Neural cell (in vitro differentiated cells): ENCODE results near the gene MGLL. TPM values are rescaled to one million over a fixed set of nuclear protein-coding genes. Genes with fewer than 3 reads are reported as not detected.

ENCODE experiments used
- H2AFZ ChIP-seq: fragments of 200-600, 300-800 bp; sonication (generic), shearing (Covaris generic); 2 replicates; pipeline ENCODE4 v1.6.0; 2014; ENCODE audit warnings: low read depth, mild to moderate bottlenecking, antibody characterized with exemption, low read length, moderate library complexity
- H3F3A ChIP-seq: fragments of 200-600 bp; shearing (Covaris generic); 2 replicates; pipeline ENCODE4 v1.6.1; 2016; ENCODE audit warnings: mild to moderate bottlenecking, moderate library complexity, mixed read lengths, antibody characterized with exemption, low read length; ENCODE audit not compliant: insufficient read depth, poor library complexity, severe bottlenecking
- H3K27ac ChIP-seq: fragments of 200-600, 300-800 bp; sonication (generic), shearing (Covaris generic); 2 replicates; pipeline ENCODE4 v1.5.1; 2014; ENCODE audit warnings: mild to moderate bottlenecking, low read length, moderate library complexity
- H3K27me3 ChIP-seq: fragments of 300-800, 200-600 bp; sonication (generic), shearing (Covaris generic); 2 replicates; pipeline ENCODE4 v1.6.0; 2014; ENCODE audit warnings: mild to moderate bottlenecking, low read depth, low read length, moderate library complexity; ENCODE audit not compliant: insufficient read depth
- H3K36me3 ChIP-seq: fragments of 300-800, 200-600 bp; sonication (generic), shearing (Covaris generic); 2 replicates; pipeline ENCODE4 v1.5.1; 2014; ENCODE audit warnings: mild to moderate bottlenecking, antibody characterized with exemption, low read length, moderate library complexity; ENCODE audit not compliant: insufficient read depth
- H3K4me2 ChIP-seq: fragments of 300-800, 200-600 bp; sonication (generic), shearing (Covaris generic); 2 replicates; pipeline ENCODE4 v1.6.0; 2014; ENCODE audit warnings: mild to moderate bottlenecking, low read length
- H3K4me3 ChIP-seq: fragments of 300-800, 200-600 bp; sonication (generic), shearing (Covaris generic); 2 replicates; pipeline ENCODE4 v1.5.1; 2014; ENCODE audit warnings: mild to moderate bottlenecking, low read length, moderate library complexity
- H3K79me2 ChIP-seq: fragments of 200-600 bp; shearing (Covaris generic); replicated peaks from 2 replicates; pipeline ENCODE4 v1.6.0; 2014; ENCODE audit warnings: mild to moderate bottlenecking, low read length, moderate library complexity; ENCODE audit not compliant: insufficient read depth
- H3K9ac ChIP-seq: fragments of 300-800, 200-600 bp; sonication (generic), shearing (Covaris generic); 2 replicates; pipeline ENCODE4 v1.6.1; 2016; ENCODE audit warnings: mild to moderate bottlenecking, low read length, mixed read lengths
- H3K9me2 ChIP-seq: fragments of 200-600 bp; shearing (Covaris generic); 2 replicates; pipeline ENCODE4 v1.6.1; 2016; ENCODE audit warnings: mild to moderate bottlenecking, low read length, mixed read lengths; ENCODE audit not compliant: insufficient read depth
- H3K9me3 ChIP-seq: fragments of 200-600, 300-800 bp; sonication (generic), shearing (Covaris generic); 2 replicates; pipeline ENCODE4 v1.6.1; 2016; ENCODE audit warnings: mild to moderate bottlenecking, mixed run types, low read length, moderate library complexity, mixed read lengths
- H4K20me1 ChIP-seq: fragments of 200-600 bp; shearing (Covaris generic); 2 replicates; pipeline ENCODE4 v1.6.1; 2016; ENCODE audit warnings: mild to moderate bottlenecking, mixed run types; ENCODE audit not compliant: insufficient read depth
- CTCF ChIP-seq: fragments of 450-650 bp; IDR thresholded peaks from 2 replicates; pipeline ENCODE4 v1.5.1; 2014; ENCODE audit warnings: antibody characterized with exemption, mild to moderate bottlenecking, moderate library complexity; ENCODE audit not compliant: poor library complexity, severe bottlenecking
- EP300 ChIP-seq: fragments of 450-650 bp; conservative IDR thresholded peaks from 2 replicates; pipeline ENCODE4 v1.6.1; 2014; ENCODE audit warnings: antibody characterized with exemption, mild to moderate bottlenecking, moderate library complexity; ENCODE audit not compliant: poor library complexity, severe bottlenecking
- EZH2 ChIP-seq: fragments of 200-600, 300-800 bp; shearing (Covaris generic), sonication (generic); IDR thresholded peaks from 2 replicates; pipeline ENCODE4 v1.6.1; 2014; ENCODE audit warnings: antibody characterized with exemption, low read length, borderline replicate concordance, mild to moderate bottlenecking; ENCODE audit not compliant: insufficient read depth, poor library complexity, severe bottlenecking
- MXI1 ChIP-seq: fragments of 450-650 bp; conservative IDR thresholded peaks from 2 replicates; pipeline ENCODE4 v1.6.1; 2014; ENCODE audit warnings: antibody characterized with exemption, mild to moderate bottlenecking; ENCODE audit not compliant: poor library complexity, severe bottlenecking
- POLR2AphosphoS5 ChIP-seq: IDR thresholded peaks from 2 replicates; pipeline ENCODE4 v1.6.1; 2012
- RAD21 ChIP-seq: fragments of 450-650 bp; conservative IDR thresholded peaks from 2 replicates; pipeline ENCODE4 v1.6.1; 2014; ENCODE audit warnings: antibody characterized with exemption, mild to moderate bottlenecking, moderate library complexity
- REST ChIP-seq: IDR thresholded peaks from 2 replicates; pipeline ENCODE4 v1.6.1; 2012; ENCODE audit warnings: borderline replicate concordance
- SMC3 ChIP-seq: fragments of 450-650 bp; conservative IDR thresholded peaks from 2 replicates; pipeline ENCODE4 v1.6.1; 2014; ENCODE audit warnings: antibody characterized with exemption, mild to moderate bottlenecking, moderate library complexity; ENCODE audit not compliant: poor library complexity
- TAF1 ChIP-seq: IDR thresholded peaks from 2 replicates; pipeline ENCODE4 v1.6.1; 2012; ENCODE audit warnings: low read depth
- polyA plus RNA-seq: library from polyadenylated mRNA; depleted of rRNA; stranded (reverse); fragments of >200 nt; gene quantifications from 2 replicates; pipeline ENCODE4 v1.2.3, GENCODE V29; 2014

The MGLL gene
- polyA plus RNA-seq, 1 donor from 2014 or later: 2.0 TPM

GRCh38 chr3:127720985-127721935, 101.1 kb downstream of the MGLL start:
- Histone ChIP-seq H3K27ac (peak overlapping the region; percentile 69), H2AFZ (no peak overlapping the region), H3K27me3 (no peaks in the 10 kb centered on the region), H3K9me2 (no peaks in the 10 kb centered on the region), H3K79me2 (no peaks in the 10 kb centered on the region), H3K4me2 (no peak overlapping the region), H3K9me3 (no peaks in the 10 kb centered on the region), H3K9ac (no peak overlapping the region), H4K20me1 (no peaks in the 10 kb centered on the region), H3F3A (no peaks in the 10 kb centered on the region), H3K36me3 (no peaks in the 10 kb centered on the region), H3K4me3 (no peak overlapping the region)
- TF ChIP-seq CTCF (no peak), TAF1 (no peak), RAD21 (no peak), EP300 (no peak), POLR2AphosphoS5 (no peak), REST (no peak), SMC3 (no peak), MXI1 (no peak), EZH2 (no peak)

- TF ChIP-seq POLR2AphosphoS5: no peak
- no peak for TF ChIP-seq TAF1
- no peak for TF ChIP-seq SMC3
- TF ChIP-seq CTCF: no peak
- no peak for TF ChIP-seq EZH2
- no peak overlapping the region for H3K9ac ChIP-seq
- no peak overlapping the region for H3K27ac ChIP-seq
These were observed 102.0 kb downstream of the MGLL start for GRCh38 chr3:127720161-127720823.

More at GRCh38 chr3:127720161-127720823, 102.0 kb downstream of the MGLL start:
- no peaks in the 10 kb centered on the region for H3K79me2 ChIP-seq
- H3K36me3 ChIP-seq: no peaks in the 10 kb centered on the region
- no peaks in the 10 kb centered on the region for H3K27me3 ChIP-seq
- H3F3A ChIP-seq: no peaks in the 10 kb centered on the region
- H3K4me3 ChIP-seq: no peak overlapping the region
- no peak overlapping the region for H3K4me2 ChIP-seq
- no peaks in the 10 kb centered on the region for H3K9me3 ChIP-seq
- no peak overlapping the region for H2AFZ ChIP-seq
- no peaks in the 10 kb centered on the region for H3K9me2 ChIP-seq
- H4K20me1 ChIP-seq: no peaks in the 10 kb centered on the region
